ENCODE measurements around the gene ZNF169. TPM values are rescaled to one million over a fixed set of nuclear protein-coding genes. Genes with fewer than 3 reads are reported as not detected.
"Not testable (repeated sequence)": the region's sequence is repeated elsewhere in the genome, so short reads cannot be mapped to it uniquely, and the experiment has no call there.

Gene ZNF169
- total and polyA plus RNA-seq, 2 donors (not counting 3 experiments of a cell fraction or from before 2014, with no cell fraction given) = 5.4 to 7.7 TPM

GRCh38 chr9:94225413-94225812 is 33.7 kb upstream of the ZNF169 start:
- H3K4me2 ChIP-seq (ENCODE audit: insufficient read depth, low read length); DNase-seq (ENCODE audit: low read depth, low spot score); H4K20me1 ChIP-seq (replicated peaks; ENCODE audit: control insufficient read depth, extremely low read depth, insufficient read depth, low read length); dilution Hi-C loops (cut with MboI; ENCODE audit: extremely low pct_ligation_motif_present, low sequenced_read_pairs); H3K79me2 ChIP-seq (ENCODE audit: control insufficient read depth, insufficient read depth, low read length); H2AFZ ChIP-seq (ENCODE audit: low read depth, low read length); H3K9me1 ChIP-seq (replicated peaks; ENCODE audit: control insufficient read depth, extremely low read depth, insufficient read depth, low read length); H3K36me3 ChIP-seq (ENCODE audit: control insufficient read depth in 2 of 2, extremely low read depth in 1 of 2, insufficient read depth in 2 of 2, low read length in 2 of 2); H3K9ac ChIP-seq (replicated peaks; ENCODE audit: extremely low read depth, insufficient read depth, low read length); H3K4me1 ChIP-seq (ENCODE audit: control insufficient read depth, extremely low read depth, insufficient read depth, low read length); FAIRE-seq; H3K27ac ChIP-seq (ENCODE audit: insufficient read depth, low read depth, low read length); intact Hi-C loops (cut with micrococcal nuclease); BruUV-seq (replicated peaks); H3K4me3 ChIP-seq (replicated peaks in 1 of 3; ENCODE audit: insufficient read depth in 1 of 3, low read depth in 1 of 3, low read length in 3 of 3); POLR2A ChIA-PET; H3K27me3 ChIP-seq (ENCODE audit: control insufficient read depth in 2 of 2, insufficient read depth in 2 of 2, low read length in 2 of 2); H3K9me3 ChIP-seq (replicated peaks; ENCODE audit: control insufficient read depth, insufficient read depth, low read length): not testable (repeated sequence)
- CTCF ChIA-PET = interaction anchor here (3.0 to 4.2 kb wide), 2 partner anchors 12 to 212 kb away, joined by 13 to 16 read pairs; no protein-coding TSS in a partner anchor

- dilution Hi-C loops (cut with MboI; ENCODE audit: extremely low pct_ligation_motif_present, low sequenced_read_pairs) = no loop called here
- ChIA-PET CTCF (interaction anchor here (4.2 kb wide), 1 partner anchor 15 kb away, joined by 16 read pairs; no protein-coding TSS in a partner anchor), POLR2A (no interaction called here)
- no peaks in the 10 kb centered on the region for H3K9me3 ChIP-seq (replicated peaks; ENCODE audit: control insufficient read depth, insufficient read depth, low read length)
- no peak overlapping the region for H3K27ac ChIP-seq (ENCODE audit: insufficient read depth, low read depth, low read length)
- H3K4me1 ChIP-seq (ENCODE audit: control insufficient read depth, extremely low read depth, insufficient read depth, low read length) = no peaks in the 10 kb centered on the region
- FAIRE-seq (no peak), DNase-seq (ENCODE audit: low read depth, low spot score) (no peak)
- H3K4me3 ChIP-seq (replicated peaks in 1 of 3; ENCODE audit: insufficient read depth in 1 of 3, low read depth in 1 of 3, low read length in 3 of 3) = no peak overlapping the region
- H3K27me3 ChIP-seq (ENCODE audit: control insufficient read depth in 2 of 2, insufficient read depth in 2 of 2, low read length in 2 of 2) = peaks cover 6 to 9% of the 10 kb centered on the region in 2 experiments
- no peaks in the 10 kb centered on the region for H3K79me2 ChIP-seq (ENCODE audit: control insufficient read depth, insufficient read depth, low read length)
- H3K4me2 ChIP-seq (ENCODE audit: insufficient read depth, low read length) = no peak overlapping the region
- H3K36me3 ChIP-seq (ENCODE audit: control insufficient read depth in 2 of 2, extremely low read depth in 1 of 2, insufficient read depth in 2 of 2, low read length in 2 of 2) = no peaks in the 10 kb centered on the region
- no TSS peak for BruUV-seq (replicated peaks)
- no peak overlapping the region for H3K9ac ChIP-seq (replicated peaks; ENCODE audit: extremely low read depth, insufficient read depth, low read length)
- TF ChIP-seq POLR2AphosphoS5 (IDR thresholded peaks at IDR 0.05; ENCODE audit: insufficient read depth, low read depth, low read length) (no peak), MYC (IDR thresholded peaks at IDR 0.05; ENCODE audit: low read depth, low read length) (no peak), GATA2 (IDR thresholded peaks at IDR 0.05; ENCODE audit: insufficient read depth, insufficient read length, low read depth, low read length) (no peak), JUN (IDR thresholded peaks at IDR 0.05; ENCODE audit: borderline replicate concordance, insufficient read depth, insufficient read length, low read depth) (no peak), FOS (IDR thresholded peaks at IDR 0.05; ENCODE audit: borderline replicate concordance, insufficient read depth, low read length) (no peak), CTCF (IDR thresholded peaks at IDR 0.05; ENCODE audit: extremely low read depth in 1 of 2, insufficient read depth in 1 of 2, low read depth in 1 of 2, low read length in 2 of 2) (no peak), MAX (IDR thresholded peaks at IDR 0.05; ENCODE audit: insufficient read depth, insufficient read length) (no peak), POLR2A (IDR thresholded peaks at IDR 0.05; ENCODE audit: low read depth, low read length) (no peak), EZH2 (IDR thresholded peaks at IDR 0.05; ENCODE audit: borderline replicate concordance, low read depth, low read length, severe bottlenecking) (no peak)
- intact Hi-C loops (cut with micrococcal nuclease) = no loop called here
- H4K20me1 ChIP-seq (replicated peaks; ENCODE audit: control insufficient read depth, extremely low read depth, insufficient read depth, low read length) = no peaks in the 10 kb centered on the region
- H3K9me1 ChIP-seq (replicated peaks; ENCODE audit: control insufficient read depth, extremely low read depth, insufficient read depth, low read length) = no peaks in the 10 kb centered on the region
- no peak overlapping the region for H2AFZ ChIP-seq (ENCODE audit: low read depth, low read length)
Measured at GRCh38 chr9:94228616-94229015, 30.5 kb upstream of the ZNF169 start.

All from endothelial cell of umbilical vein (primary cell).